ENCODE results near the gene AMZ2.
"Not testable (repeated sequence)": the region's sequence is repeated elsewhere in the genome, so short reads cannot be mapped to it uniquely, and the experiment has no call there.

The AMZ2 gene

GRCh38 chr17:68248891-68249290, 1.0 kb downstream of the AMZ2 start:
- in situ Hi-C loops (cut with MboI; ENCODE audit: low sequenced_read_pairs), result no loop called here

GRCh38 chr17:68249354-68249765, 1.5 kb downstream of the AMZ2 start:
- in situ Hi-C loops (cut with MboI; ENCODE audit: low sequenced_read_pairs), result no loop called here

DNA sequence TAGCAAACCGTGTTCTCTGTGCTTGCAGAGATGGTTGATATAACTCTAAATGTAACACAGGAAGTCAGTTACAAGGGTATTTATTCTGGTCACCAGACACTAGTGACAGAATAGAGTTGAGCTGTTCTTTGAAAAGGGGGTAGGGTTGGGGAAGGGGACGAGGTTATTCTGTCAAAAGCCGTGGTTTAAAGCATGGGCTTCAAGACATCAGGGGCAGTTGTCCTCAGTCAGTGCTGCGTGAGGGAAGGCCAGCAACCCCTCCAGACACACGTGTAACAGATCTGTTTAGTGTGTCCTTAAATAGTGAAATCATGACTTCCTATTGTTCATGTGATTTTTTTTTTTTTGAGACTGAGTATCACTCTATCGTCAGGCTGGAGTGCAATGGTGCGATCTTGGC, 5.6 kb downstream of the AMZ2 start:
- in situ Hi-C loops (cut with MboI; ENCODE audit: low sequenced_read_pairs), result not testable (repeated sequence)

DNA sequence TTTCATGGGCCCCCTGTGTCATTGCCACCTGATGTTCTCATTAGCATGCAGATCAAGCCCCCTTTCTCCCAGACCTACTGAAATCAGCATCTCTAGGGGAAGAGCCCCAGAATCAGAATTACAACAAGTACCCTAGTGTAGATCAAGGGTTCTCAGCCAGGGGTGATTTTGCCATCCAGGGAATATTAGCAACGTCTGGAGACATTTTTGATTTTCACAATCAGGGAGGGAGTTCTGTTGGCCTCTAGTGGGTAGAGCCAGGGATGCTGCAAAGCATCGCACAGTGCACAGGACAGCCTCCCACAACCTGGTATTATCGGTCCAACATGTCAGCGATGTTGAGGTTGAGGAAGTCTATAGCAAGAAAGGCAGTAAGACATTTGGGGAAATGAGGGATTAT, 7.3 kb downstream of the AMZ2 start:
- in situ Hi-C loops (cut with MboI; ENCODE audit: low sequenced_read_pairs), result no loop called here

DNA sequence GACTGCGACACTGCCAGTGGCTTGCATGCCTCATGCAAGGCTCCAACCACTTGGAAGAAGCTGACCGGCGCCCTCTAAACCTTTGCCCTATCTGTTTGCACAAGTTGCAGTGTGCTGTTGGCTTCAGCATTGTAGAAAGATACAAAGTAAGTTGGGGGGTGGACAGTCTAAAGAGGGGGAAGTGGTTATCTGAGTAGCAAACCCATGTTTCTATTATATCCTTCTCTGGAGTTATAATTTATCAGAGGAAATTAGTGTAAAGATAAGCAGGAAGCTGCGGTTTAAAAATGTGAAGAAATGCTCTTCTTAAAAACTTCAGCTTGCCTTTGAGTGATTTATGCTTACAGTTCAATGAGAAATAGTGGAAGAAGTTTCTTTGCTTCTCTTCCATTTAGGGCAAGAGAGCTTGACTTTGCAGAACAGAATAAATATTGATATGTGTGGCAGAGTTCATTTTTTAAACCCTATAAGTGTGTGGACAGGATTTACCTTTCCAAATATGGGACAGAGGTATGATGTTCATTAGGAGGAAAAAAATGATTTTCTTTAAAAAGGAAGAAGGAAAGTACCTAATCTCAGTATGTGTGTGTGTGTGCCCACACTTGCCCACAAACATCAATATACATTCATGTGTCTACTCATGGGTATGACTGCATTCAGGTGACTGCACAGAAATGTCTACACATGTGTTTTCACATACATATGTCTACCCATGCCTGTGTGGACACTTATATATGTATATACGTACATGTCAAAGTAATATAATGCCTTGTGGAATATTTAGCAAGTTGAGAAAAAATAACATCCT, 8.1 kb downstream of the AMZ2 start:
- in situ Hi-C loops (cut with MboI; ENCODE audit: low sequenced_read_pairs), result no loop called here

- in situ Hi-C loops (cut with MboI; ENCODE audit: low sequenced_read_pairs), result not testable (repeated sequence)
Observed at GRCh38 chr17:68256701-68257100, 8.9 kb downstream of the AMZ2 start.

- in situ Hi-C loops (cut with MboI; ENCODE audit: low sequenced_read_pairs), result no loop called here
Observed at GRCh38 chr17:68257934-68258333, 10.1 kb downstream of the AMZ2 start.

- in situ Hi-C loops (cut with MboI; ENCODE audit: low sequenced_read_pairs), result not testable (repeated sequence)
Observed at GRCh38 chr17:68258890-68259647, 11.2 kb downstream of the AMZ2 start.

- in situ Hi-C loops (cut with MboI; ENCODE audit: low sequenced_read_pairs), result not testable (repeated sequence)
Observed at GRCh38 chr17:68259648-68259951, 11.8 kb downstream of the AMZ2 start.

DNA sequence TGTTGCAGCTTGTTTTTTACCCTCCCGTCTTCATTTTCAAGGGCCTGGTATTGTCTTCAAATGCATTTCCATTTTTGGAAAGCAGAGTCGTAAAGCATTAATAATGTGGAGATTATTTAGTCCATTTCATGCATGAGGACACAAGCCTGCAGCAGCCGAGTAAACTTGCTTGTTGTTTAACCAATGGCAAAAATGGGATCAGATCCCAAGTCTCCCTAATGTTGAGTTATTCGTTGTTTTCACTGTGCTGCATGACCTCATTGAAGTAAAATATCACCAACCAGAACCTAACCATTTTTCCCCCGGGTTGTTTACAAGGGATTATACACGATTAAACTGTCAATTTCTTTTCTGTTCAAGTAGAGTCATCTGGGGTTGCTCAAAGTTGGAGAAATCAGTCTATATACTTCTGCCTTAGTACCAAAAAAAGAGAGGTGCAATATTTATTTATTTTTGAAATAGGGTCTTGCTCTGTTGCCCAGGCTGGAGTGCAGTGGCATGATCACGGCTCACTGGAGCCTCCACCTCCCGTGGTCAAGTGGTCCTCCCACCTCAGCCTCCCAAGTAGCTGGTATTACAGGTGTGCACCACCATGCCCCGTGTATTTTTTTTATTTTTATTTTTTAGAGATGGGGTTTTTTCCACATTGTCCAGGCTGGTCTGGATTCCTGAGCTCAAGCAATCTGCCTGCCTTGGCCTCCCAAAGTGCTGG, 12.4 kb downstream of the AMZ2 start:
- in situ Hi-C loops (cut with MboI; ENCODE audit: low sequenced_read_pairs), result loop anchor here (10.0 kb wide), 2 partner anchors 135 to 195 kb away; partner anchors contain the start of gene WIPI1

- in situ Hi-C loops (cut with MboI; ENCODE audit: low sequenced_read_pairs), result loop anchor here (10.0 kb wide), 2 partner anchors 132 to 192 kb away; partner anchors contain the start of gene WIPI1
Observed at GRCh38 chr17:68262467-68262866, 14.6 kb downstream of the AMZ2 start.

- in situ Hi-C loops (cut with MboI; ENCODE audit: low sequenced_read_pairs), result loop anchor here (10.0 kb wide), 2 partner anchors 132 to 192 kb away; partner anchors contain the start of gene WIPI1
Observed at GRCh38 chr17:68263101-68263681, 15.3 kb downstream of the AMZ2 start.

GRCh38 chr17:68265833-68266232, 18.0 kb downstream of the AMZ2 start:
- in situ Hi-C loops (cut with MboI; ENCODE audit: low sequenced_read_pairs), result loop anchor here (10.0 kb wide), 2 partner anchors 129 to 189 kb away; partner anchors contain the start of gene WIPI1

DNA sequence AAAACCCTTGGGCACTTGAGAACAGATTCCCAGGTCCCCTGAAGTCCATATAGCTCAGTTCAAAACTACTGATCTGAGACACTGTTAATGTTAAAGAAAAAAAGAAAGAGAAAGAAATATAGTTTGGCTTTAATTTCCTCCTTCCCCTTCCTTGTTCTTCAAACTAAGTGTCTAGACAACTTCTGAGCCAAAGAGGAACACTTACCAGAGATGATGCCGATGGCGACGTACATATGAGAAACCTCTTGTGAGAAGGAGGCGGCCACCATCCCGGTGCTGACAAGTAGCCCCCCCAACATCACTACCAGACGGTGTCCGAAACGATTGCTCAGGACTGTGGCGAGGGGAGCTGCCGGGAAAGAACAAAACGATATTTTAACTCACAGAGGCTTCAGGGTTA, 25.9 kb downstream of the AMZ2 start:
- in situ Hi-C loops (cut with MboI; ENCODE audit: low sequenced_read_pairs), result no loop called here

DNA sequence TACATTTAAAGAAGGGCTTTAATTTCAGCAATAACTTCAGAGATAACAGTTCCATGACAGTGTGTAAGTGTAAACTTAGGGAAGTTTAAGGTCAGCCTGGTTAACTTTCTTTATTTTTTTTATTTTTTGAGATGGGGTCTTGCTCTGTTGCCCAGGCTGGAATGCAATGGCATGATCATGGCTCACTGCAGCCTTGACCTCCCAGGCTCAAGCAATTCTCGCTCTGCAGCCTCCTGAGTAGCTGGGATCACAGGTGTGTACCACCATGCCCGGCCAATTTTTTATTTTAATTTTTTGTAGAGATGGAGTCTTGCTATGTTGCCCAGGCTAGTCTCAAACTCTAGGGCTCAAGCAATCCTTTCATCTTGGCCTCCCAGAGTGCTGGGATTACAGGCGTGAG, 28.5 kb downstream of the AMZ2 start:
- in situ Hi-C loops (cut with MboI; ENCODE audit: low sequenced_read_pairs), result not testable (repeated sequence)

DNA sequence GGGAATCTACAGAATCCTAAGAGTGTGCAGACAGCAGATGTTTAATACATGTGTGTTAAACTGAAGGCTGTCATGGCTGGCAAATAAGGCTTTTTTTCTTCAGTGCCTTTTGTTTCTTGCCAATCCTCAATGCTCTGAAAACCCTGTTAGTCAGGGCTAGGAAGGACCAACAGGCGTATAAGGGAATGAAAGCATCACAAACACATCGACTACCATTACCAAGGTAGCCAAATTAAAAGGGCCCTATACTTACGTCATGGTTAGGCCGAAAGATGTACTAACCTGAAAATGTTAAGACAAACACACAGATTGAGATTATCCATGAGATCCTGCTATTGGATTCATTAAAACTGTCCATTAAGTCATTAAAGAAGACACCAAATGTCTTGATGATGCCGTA, 30.0 kb downstream of the AMZ2 start:
- in situ Hi-C loops (cut with MboI; ENCODE audit: low sequenced_read_pairs), result no loop called here

GRCh38 chr17:68281965-68282364, 34.1 kb downstream of the AMZ2 start:
- in situ Hi-C loops (cut with MboI; ENCODE audit: low sequenced_read_pairs), result not testable (repeated sequence)

- in situ Hi-C loops (cut with MboI; ENCODE audit: low sequenced_read_pairs), result no loop called here
Observed at GRCh38 chr17:68288375-68288774, 40.5 kb downstream of the AMZ2 start.

- in situ Hi-C loops (cut with MboI; ENCODE audit: low sequenced_read_pairs), result no loop called here
Observed at GRCh38 chr17:68288804-68289203, 41.0 kb downstream of the AMZ2 start.

- in situ Hi-C loops (cut with MboI; ENCODE audit: low sequenced_read_pairs), result no loop called here
Observed at GRCh38 chr17:68289473-68289872, 41.6 kb downstream of the AMZ2 start.

- in situ Hi-C loops (cut with MboI; ENCODE audit: low sequenced_read_pairs), result no loop called here
Observed at GRCh38 chr17:68289936-68290267, 42.1 kb downstream of the AMZ2 start.

All from HL-60/S4 treated with retinoic acid at 250 ng/mL for 4 days and 3 days (cell line).